Measurements from ENCODE around the gene PARD6G.

Gene PARD6G

GRCh38 chr18:80192653-80193385, 54.5 kb downstream of the PARD6G start:
- peak; percentile 18 for DNase-seq (ENCODE audit: extremely low spot score)
- ChIA-PET POLR2A (no interaction called here), CTCF (interaction anchor here (1.4 to 4.7 kb wide), 5 partner anchors 8 to 36 kb away, joined by 4 to 27 read pairs (median 5); no protein-coding TSS in a partner anchor)
- no peak for TF ChIP-seq CTCF (IDR thresholded peaks at IDR 0.05; ENCODE audit: control extremely low read depth, extremely low read depth, low read depth, missing control alignments)

GRCh38 chr18:80191907-80192652, 55.2 kb downstream of the PARD6G start:
- DNase-seq (ENCODE audit: extremely low spot score), result peak; percentile 34
- no peak for TF ChIP-seq CTCF (IDR thresholded peaks at IDR 0.05; ENCODE audit: control extremely low read depth, extremely low read depth, low read depth, missing control alignments)
- ChIA-PET CTCF (interaction anchor here (2.0 to 4.7 kb wide), 3 partner anchors 9 to 35 kb away, joined by 4 to 27 read pairs (median 6); no protein-coding TSS in a partner anchor), POLR2A (no interaction called here)

GRCh38 chr18:80191264-80191663, 56.0 kb downstream of the PARD6G start:
- CTCF ChIA-PET, result interaction anchor here (1.5 to 4.7 kb wide), 5 partner anchors 9 to 34 kb away, joined by 4 to 27 read pairs (median 5); no protein-coding TSS in a partner anchor
- TF ChIP-seq CTCF (IDR thresholded peaks at IDR 0.05; ENCODE audit: control extremely low read depth, extremely low read depth, low read depth, missing control alignments), result no peak
- no peak for DNase-seq (ENCODE audit: extremely low spot score)
- POLR2A ChIA-PET, result no interaction called here

- TF ChIP-seq CTCF (IDR thresholded peaks at IDR 0.05; ENCODE audit: control extremely low read depth, extremely low read depth, low read depth, missing control alignments), result no peak
- POLR2A ChIA-PET, result no interaction called here
- CTCF ChIA-PET, result interaction anchor here (1.5 to 4.7 kb wide), 5 partner anchors 8 to 50 kb away, joined by 4 to 27 read pairs (median 5); no protein-coding TSS in a partner anchor
Observed at GRCh38 chr18:80190311-80190710, 57.0 kb downstream of the PARD6G start.

GRCh38 chr18:80189531-80189865, 57.8 kb downstream of the PARD6G start:
- CTCF ChIA-PET, result interaction anchor here (1.5 to 4.7 kb wide), 3 partner anchors 12 to 51 kb away, joined by 4 to 27 read pairs (median 5); no protein-coding TSS in a partner anchor
- POLR2A ChIA-PET, result no interaction called here
- no peak for TF ChIP-seq CTCF (IDR thresholded peaks at IDR 0.05; ENCODE audit: control extremely low read depth, extremely low read depth, low read depth, missing control alignments)
- no peak for DNase-seq (ENCODE audit: extremely low spot score)

More at GRCh38 chr18:80190311-80190710, 57.0 kb downstream of the PARD6G start:
- no peak for DNase-seq (ENCODE audit: extremely low spot score)

GRCh38 chr18:80188643-80189530, 58.4 kb downstream of the PARD6G start:
- ChIA-PET CTCF (interaction anchor here (1.5 to 4.7 kb wide), 3 partner anchors 12 to 52 kb away, joined by 4 to 27 read pairs (median 5); no protein-coding TSS in a partner anchor), POLR2A (no interaction called here)
- DNase-seq (ENCODE audit: extremely low spot score), result no peak
- no peak for TF ChIP-seq CTCF (IDR thresholded peaks at IDR 0.05; ENCODE audit: control extremely low read depth, extremely low read depth, low read depth, missing control alignments)

All from GM10248 (cell line).